CD4-positive, alpha-beta T cell (primary cell): ENCODE measurements around the gene UNC79. TPM values are rescaled to one million over a fixed set of nuclear protein-coding genes. Genes with fewer than 3 reads are reported as not detected.
"Not testable (repeated sequence)": the region's sequence is repeated elsewhere in the genome, so short reads cannot be mapped to it uniquely, and the experiment has no call there.

Source experiments
- ATAC-seq: fragments of 200-7000 bp; cut with Tn5 transposase; one replicate; pipeline ENCODE4 v1.10.0; 2022; ENCODE audit warnings: mild to moderate bottlenecking; ENCODE audit not compliant: poor library complexity
- CTCF ChIA-PET: fragments of 350-600 bp; sonication (Branson Sonifier 250); formaldehyde crosslinking; loops from one replicate; lab custom pipeline; 2021; ENCODE audit warnings: antibody characterized with exemption, inconsistent platforms; lab: Charles Lee
- POLR2A ChIA-PET: fragments of 350-600 bp; sonication (Branson Sonifier 250); formaldehyde crosslinking; loops from one replicate; lab custom pipeline; 2021; ENCODE audit warnings: antibody characterized with exemption, inconsistent platforms; lab: Charles Lee
- DNase-seq, 14 experiments: peaks; one replicate each; pipeline ENCODE4 v3.0.0-alpha.2; 2013 to 2020; ENCODE audit warnings: mixed read lengths in 2 of 14
- H3K27ac ChIP-seq, 2 donors: one replicate each; pipeline versions ENCODE4 v1.5.1 to v1.7.0; 2013; ENCODE audit warnings: low read length in 2 of 2, low read depth in 1 of 2, mild to moderate bottlenecking in 1 of 2
- H3K27me3 ChIP-seq, 2 experiments: 1 replicate in 1 of 2; 2 replicates in 1 of 2; pipeline versions ENCODE4 v1.6.1 to v1.7.0; 2013; ENCODE audit warnings: low read length in 2 of 2, control low read depth in 1 of 2, mild to moderate bottlenecking in 1 of 2, moderate library complexity in 1 of 2; ENCODE audit not compliant: insufficient read depth in 2 of 2, control insufficient read depth in 1 of 2
- H3K36me3 ChIP-seq: one replicate; pipeline ENCODE4 v1.6.1; 2013; ENCODE audit warnings: low read length, control low read depth; ENCODE audit not compliant: insufficient read depth
- H3K4me1 ChIP-seq: one replicate; pipeline ENCODE4 v1.6.1; 2013; ENCODE audit warnings: low read length, control low read depth; ENCODE audit not compliant: insufficient read depth
- H3K4me3 ChIP-seq: one replicate; pipeline ENCODE4 v1.5.1; 2013; ENCODE audit warnings: mild to moderate bottlenecking, low read length, moderate library complexity
- H3K9me3 ChIP-seq, 2 experiments: 1 replicate in 1 of 2; 2 replicates in 1 of 2; pipeline versions ENCODE4 v1.6.1 to v1.7.0; 2013; ENCODE audit warnings: low read length in 2 of 2, mild to moderate bottlenecking in 2 of 2, control low read depth in 1 of 2, moderate library complexity in 1 of 2; ENCODE audit not compliant: control insufficient read depth in 1 of 2, insufficient read depth in 1 of 2
- H3K27ac Mint-ChIP-seq: one replicate; pipeline ENCODE4 v1.8.0; 2020; ENCODE audit warnings: mixed read lengths
- H3K27me3 Mint-ChIP-seq: one replicate; pipeline ENCODE4 v1.8.0; 2021; ENCODE audit warnings: mixed read lengths
- H3K36me3 Mint-ChIP-seq: one replicate; pipeline ENCODE4 v1.8.0; 2021; ENCODE audit warnings: low read depth, mixed read lengths
- H3K4me1 Mint-ChIP-seq: one replicate; pipeline ENCODE4 v1.8.0; 2021; ENCODE audit warnings: low read depth, mixed read lengths
- H3K4me3 Mint-ChIP-seq: one replicate; pipeline ENCODE4 v1.8.0; 2020; ENCODE audit warnings: mild to moderate bottlenecking, mixed read lengths
- H3K9me3 Mint-ChIP-seq: one replicate; pipeline ENCODE4 v1.8.0; 2020; ENCODE audit warnings: mixed read lengths
- CTCF ChIP-seq: fragments of 200-600 bp; IDR thresholded peaks from one replicate; pipeline ENCODE4 v1.8.0; 2022; ENCODE audit warnings: antibody characterized with exemption, mild to moderate bottlenecking
- intact Hi-C, 2 experiments: fragments of 100-400 bp; cut with DNase I in 1 of 2; cut with micrococcal nuclease in 1 of 2; formaldehyde crosslinking; loops; one replicate each; pipeline versions ENCODE4 v1.15.1 to v1.9.0; 2023 to 2025; cut with DNase I, micrococcal nuclease
- total RNA-seq, 174 experiments: library from RNA in 2 of 174; stranded (reverse) in 2 of 174; gene quantifications; one replicate each; pipeline ENCODE4 v1.2.3 and lab custom pipeline; 2021 to 2026

UNC79 gene
- total RNA-seq, 2 experiments from 2014 or later, result not detected

GRCh38 chr14:93464271-93464670 is 33.5 kb downstream of the UNC79 start:
- ATAC-seq (no peak), DNase-seq (no peak)
- H3K27me3 Mint-ChIP-seq, result peaks cover 19% of the 10 kb centered on the region
- no peak for TF ChIP-seq CTCF
- H3K4me1 Mint-ChIP-seq, result no peaks in the 10 kb centered on the region
- intact Hi-C loops, result no loop called here
- H3K27ac ChIP-seq, result no peak overlapping the region
- no peaks in the 10 kb centered on the region for H3K36me3 ChIP-seq
- no peak overlapping the region for H3K27ac Mint-ChIP-seq
- H3K4me1 ChIP-seq, result no peaks in the 10 kb centered on the region
- ChIA-PET CTCF (no interaction called here), POLR2A (no interaction called here)
- H3K27me3 ChIP-seq, result no peaks in the 10 kb centered on the region
- no peaks in the 10 kb centered on the region for H3K36me3 Mint-ChIP-seq
- no peak overlapping the region for H3K4me3 Mint-ChIP-seq
- no peaks in the 10 kb centered on the region for H3K9me3 Mint-ChIP-seq
- no peak overlapping the region for H3K4me3 ChIP-seq
- H3K9me3 ChIP-seq, result no peaks in the 10 kb centered on the region

- Mint-ChIP-seq H3K27ac (no peak overlapping the region), H3K4me1 (no peaks in the 10 kb centered on the region), H3K27me3 (peaks cover 42% of the 10 kb centered on the region), H3K36me3 (no peaks in the 10 kb centered on the region), H3K9me3 (no peaks in the 10 kb centered on the region), H3K4me3 (no peak overlapping the region)
- Histone ChIP-seq H3K9me3 (no peaks in the 10 kb centered on the region), H3K4me1 (no peaks in the 10 kb centered on the region), H3K36me3 (no peaks in the 10 kb centered on the region), H3K27me3 (peaks cover 0 to 7% of the 10 kb centered on the region in 2 experiments), H3K4me3 (no peak overlapping the region), H3K27ac (no peak overlapping the region)
- DNase-seq (no peak), ATAC-seq (no peak)
- intact Hi-C loops, result no loop called here
- no peak for TF ChIP-seq CTCF
- ChIA-PET CTCF (no interaction called here), POLR2A (no interaction called here)
Observed at GRCh38 chr14:93475471-93475870, 44.7 kb downstream of the UNC79 start.

- TF ChIP-seq CTCF, result no peak
Observed at GRCh38 chr14:93476305-93476704, 45.6 kb downstream of the UNC79 start.

GRCh38 chr14:93479074-93479473 is 48.3 kb downstream of the UNC79 start:
- H3K9me3 ChIP-seq, H3K9me3 Mint-ChIP-seq, DNase-seq, CTCF ChIA-PET, H3K4me1 Mint-ChIP-seq, H3K4me3 Mint-ChIP-seq, H3K36me3 Mint-ChIP-seq, intact Hi-C loops, H3K27ac Mint-ChIP-seq, H3K36me3 ChIP-seq, ATAC-seq, H3K4me1 ChIP-seq, H3K27ac ChIP-seq, H3K27me3 ChIP-seq, POLR2A ChIA-PET, H3K4me3 ChIP-seq: not testable (repeated sequence)
- peaks cover 39% of the 10 kb centered on the region for H3K27me3 Mint-ChIP-seq

More at GRCh38 chr14:93476305-93476704, 45.6 kb downstream of the UNC79 start:
- Mint-ChIP-seq H3K9me3 (no peaks in the 10 kb centered on the region), H3K27me3 (peaks cover 36% of the 10 kb centered on the region), H3K27ac (no peak overlapping the region), H3K4me1 (no peaks in the 10 kb centered on the region), H3K36me3 (no peaks in the 10 kb centered on the region), H3K4me3 (no peak overlapping the region)
- no peak for ATAC-seq
- Histone ChIP-seq H3K27ac (no peak overlapping the region), H3K4me3 (no peak overlapping the region), H3K36me3 (no peaks in the 10 kb centered on the region), H3K27me3 (peaks cover 0 to 7% of the 10 kb centered on the region in 2 experiments), H3K4me1 (no peaks in the 10 kb centered on the region), H3K9me3 (no peaks in the 10 kb centered on the region)
- ChIA-PET POLR2A (no interaction called here), CTCF (no interaction called here)
- no peak for DNase-seq
- intact Hi-C loops, result no loop called here
